GM20000 (cell line): ENCODE results near the gene ANO7.

Source experiments
- DNase-seq: peaks from one replicate; pipeline ENCODE4 v3.0.0; 2012; ENCODE audit warnings: low spot score
- TF ChIP-seq, protein P1 (sequence below): IDR thresholded peaks from 2 replicates; pipeline ENCODE4 v1.5.1; 2012; ENCODE audit warnings: mild to moderate bottlenecking, control low read depth; ENCODE audit errors: extremely low read depth, missing control alignments

Gene ANO7

DNA sequence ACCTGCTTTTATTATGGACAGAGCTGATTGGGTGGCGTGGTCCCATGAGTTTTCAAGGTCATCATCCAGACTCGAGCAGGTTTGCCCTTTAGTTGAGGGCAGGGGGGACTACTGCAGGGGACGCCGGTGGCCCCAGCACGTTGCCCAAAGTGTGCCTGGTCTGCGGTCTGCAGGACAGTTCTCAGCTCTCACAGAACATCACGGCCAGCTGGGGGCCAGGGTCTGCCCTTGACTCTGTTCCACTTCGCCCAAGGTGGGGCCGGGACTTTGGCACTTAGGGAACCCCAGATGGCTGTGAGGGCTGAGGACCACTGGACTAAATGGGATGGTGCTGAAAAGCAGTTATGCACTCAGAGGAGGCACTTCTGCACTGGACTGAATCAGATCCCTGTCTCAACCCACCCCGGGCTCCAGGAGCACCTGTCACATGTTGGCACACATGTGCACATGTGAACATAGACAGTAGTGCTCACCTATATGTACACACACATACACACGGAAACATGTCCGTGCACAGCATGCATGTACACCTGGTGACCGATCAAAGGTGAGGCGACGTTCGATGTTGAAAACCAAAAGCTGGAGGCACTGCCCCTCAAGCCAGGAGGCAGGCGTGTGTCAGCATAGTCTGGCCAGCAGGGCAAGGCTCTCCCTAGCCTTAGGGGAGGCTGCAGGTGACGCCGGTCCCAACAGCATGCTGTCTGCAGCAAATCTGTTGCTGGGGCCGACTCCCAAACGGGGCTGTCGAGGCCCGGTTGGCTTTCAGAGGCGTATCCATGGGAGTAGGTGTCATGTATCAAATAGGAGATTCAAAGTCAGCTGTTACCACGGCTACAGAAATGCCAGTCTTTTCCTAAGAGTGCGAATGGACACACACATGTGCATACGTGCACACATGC, 10.2 kb downstream of the ANO7 start:
- no peak for DNase-seq
- TF ChIP-seq, protein P1, sequence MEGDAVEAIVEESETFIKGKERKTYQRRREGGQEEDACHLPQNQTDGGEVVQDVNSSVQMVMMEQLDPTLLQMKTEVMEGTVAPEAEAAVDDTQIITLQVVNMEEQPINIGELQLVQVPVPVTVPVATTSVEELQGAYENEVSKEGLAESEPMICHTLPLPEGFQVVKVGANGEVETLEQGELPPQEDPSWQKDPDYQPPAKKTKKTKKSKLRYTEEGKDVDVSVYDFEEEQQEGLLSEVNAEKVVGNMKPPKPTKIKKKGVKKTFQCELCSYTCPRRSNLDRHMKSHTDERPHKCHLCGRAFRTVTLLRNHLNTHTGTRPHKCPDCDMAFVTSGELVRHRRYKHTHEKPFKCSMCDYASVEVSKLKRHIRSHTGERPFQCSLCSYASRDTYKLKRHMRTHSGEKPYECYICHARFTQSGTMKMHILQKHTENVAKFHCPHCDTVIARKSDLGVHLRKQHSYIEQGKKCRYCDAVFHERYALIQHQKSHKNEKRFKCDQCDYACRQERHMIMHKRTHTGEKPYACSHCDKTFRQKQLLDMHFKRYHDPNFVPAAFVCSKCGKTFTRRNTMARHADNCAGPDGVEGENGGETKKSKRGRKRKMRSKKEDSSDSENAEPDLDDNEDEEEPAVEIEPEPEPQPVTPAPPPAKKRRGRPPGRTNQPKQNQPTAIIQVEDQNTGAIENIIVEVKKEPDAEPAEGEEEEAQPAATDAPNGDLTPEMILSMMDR: no peak

DNA sequence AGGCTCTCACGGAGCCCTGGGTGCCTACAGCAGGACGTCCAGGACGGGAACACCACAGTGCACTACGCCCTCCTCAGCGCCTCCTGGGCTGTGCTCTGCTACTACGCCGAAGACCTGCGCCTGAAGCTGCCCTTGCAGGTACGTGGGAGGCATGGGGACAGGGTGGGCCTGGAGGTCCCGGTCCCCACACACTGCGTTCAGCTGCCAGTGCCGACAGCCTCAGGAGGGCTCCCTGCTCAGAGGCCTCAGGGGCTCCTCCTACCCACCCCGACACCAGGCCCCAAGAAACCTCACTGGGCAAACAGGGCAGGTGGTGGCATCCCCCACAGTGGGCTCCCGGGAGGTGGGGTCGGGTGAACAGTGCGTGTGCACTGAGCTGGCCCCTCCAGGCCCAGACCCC, 10.8 kb downstream of the ANO7 start:
- DNase-seq: no peak
- TF ChIP-seq, protein P1: no peak

DNA sequence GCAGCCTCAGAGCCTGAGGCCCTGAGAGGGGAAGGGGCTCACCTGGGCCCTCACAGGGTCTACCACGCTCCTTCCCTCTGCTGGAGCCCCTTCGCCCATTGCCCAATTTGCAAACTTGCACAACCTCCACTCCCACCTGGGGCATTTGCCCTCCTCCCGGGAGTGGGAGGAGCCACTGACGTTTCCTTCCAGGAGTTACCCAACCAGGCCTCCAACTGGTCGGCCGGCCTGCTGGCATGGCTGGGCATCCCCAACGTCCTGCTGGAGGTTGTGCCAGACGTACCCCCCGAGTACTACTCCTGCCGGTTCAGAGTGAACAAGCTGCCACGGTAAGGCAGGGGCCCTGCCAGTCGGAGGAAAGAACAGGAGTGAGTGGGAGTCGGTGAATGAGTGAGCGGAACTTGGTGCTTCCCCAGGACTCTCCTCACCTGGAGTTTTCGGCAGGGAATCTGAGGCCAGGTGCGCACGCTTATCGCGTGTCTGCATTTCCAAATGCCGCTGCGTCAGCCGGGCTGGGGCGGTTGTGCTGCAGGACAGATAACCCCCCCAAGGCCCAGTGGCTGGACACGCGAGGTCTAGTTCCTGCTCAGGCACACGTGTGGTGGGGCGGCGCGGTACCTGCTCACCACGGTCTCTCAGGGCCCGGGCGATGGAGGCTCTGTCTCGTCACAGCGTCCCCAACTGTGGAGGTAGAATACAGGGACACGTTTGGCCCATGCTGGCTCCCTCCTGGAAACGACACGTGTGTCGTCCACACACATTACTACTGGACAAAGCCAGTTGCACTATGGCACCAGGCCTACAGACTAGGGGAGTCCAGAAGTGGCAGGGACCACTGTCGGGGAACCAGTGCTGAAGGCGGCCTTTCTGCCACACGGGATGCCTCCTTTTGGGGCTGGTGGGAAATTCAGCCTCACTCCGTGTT, 11.7 kb downstream of the ANO7 start:
- DNase-seq: no peak
- TF ChIP-seq, protein P1: no peak

DNA sequence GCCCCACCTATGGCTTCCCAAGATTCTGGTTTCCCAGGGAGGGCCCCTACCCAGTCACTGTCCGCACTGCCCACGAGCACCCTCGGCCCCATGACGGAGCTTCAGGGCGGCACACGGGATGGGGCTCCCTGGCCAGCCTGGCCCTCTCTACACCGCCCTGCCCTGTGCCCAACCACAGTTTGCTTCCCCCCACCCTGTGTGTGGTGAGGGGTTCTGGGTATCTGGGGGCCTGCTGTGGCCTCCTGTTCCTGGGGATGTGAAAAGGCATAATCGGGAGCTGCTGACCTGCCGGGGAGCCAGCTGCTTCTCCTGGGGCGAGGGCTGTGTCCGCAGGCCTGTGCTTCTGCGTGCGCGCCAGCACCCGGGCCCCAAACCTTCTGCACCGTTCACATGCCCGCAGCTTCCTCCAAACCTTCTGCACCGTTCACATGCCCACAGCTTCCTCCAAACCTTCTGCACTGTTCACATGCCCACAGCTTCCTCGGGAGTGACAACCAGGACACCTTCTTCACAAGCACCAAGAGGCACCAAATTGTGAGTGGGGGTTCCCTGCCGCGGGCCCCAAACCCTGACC, 12.4 kb downstream of the ANO7 start:
- TF ChIP-seq, protein P1: no peak
- DNase-seq: no peak

DNA sequence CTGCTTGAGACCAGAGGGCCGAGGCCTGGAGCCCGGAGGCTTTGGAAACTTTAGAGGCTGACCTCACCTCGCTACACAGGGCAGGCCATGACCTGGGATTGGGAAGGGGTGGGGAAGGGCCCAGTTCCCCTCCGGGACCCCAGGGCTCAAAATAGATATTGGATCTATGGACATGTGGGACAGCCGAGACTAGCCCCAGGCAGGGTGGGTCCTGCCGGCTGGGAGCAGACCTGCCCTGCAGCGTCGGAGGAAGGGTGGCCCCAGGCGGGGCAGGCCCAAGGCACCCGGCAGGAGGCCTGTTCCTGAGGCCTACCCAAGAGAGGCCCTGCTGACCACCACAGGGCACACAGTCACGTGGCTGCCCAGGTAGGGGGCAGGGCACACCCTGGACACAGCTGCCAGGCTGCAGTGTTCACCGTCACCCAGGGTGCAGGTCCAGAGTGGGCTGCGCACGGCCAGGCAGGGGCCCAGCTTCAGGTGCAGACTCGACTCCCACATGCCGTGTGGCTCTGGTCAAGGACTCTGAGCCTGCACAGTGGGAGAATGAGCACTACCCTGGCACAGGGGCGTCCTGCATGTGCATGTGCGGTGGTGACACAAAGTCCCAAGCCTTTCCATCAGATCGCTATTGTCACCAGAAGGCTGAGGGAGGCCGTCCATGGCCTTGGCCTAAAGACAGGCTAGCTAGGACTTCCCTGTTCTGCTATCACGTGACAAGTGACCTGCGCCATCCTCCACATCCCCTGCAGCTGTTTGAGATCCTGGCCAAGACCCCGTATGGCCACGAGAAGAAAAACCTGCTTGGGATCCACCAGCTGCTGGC, 13.2 kb downstream of the ANO7 start:
- TF ChIP-seq, protein P1: no peak
- DNase-seq: no peak

DNA sequence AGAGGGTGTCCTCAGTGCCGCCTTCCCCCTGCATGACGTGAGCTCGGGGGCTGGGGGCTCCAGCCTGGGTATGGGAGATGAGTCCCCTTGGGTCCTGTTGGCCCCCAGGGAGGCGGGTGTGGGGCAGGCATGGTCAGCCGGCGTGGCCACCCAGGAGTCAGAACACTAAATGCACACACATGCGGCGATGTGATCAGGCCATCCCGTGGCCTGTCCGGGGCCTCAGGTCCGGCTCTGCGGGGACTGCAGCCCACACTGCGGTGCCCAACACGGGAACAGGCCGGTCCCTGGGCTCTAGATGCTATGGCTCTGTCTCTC, 13.8 kb downstream of the ANO7 start:
- no peak for DNase-seq
- TF ChIP-seq, protein P1: no peak
